Measurements from ENCODE around the gene PCSK5. TPM values are rescaled to one million over a fixed set of nuclear protein-coding genes. Genes with fewer than 3 reads are reported as not detected.
A peak's percentile ranks its signal among the peaks of the same experiment; 100 is the strongest.

Gene PCSK5
- total and polyA plus RNA-seq, 12 donors, result 2.2 to 31.8 (median 8.4) TPM

GRCh38 chr9:76267284-76267652 is 376.8 kb downstream of the PCSK5 start:
- no peaks in the 10 kb centered on the region for H3K27me3 ChIP-seq
- H3K9me3 ChIP-seq (replicated peaks in 1 of 3), result no peaks in the 10 kb centered on the region
- peaks cover 0 to 13% of the 10 kb centered on the region in 2 donors for H3K4me1 ChIP-seq (replicated peaks in 1 of 2)
- H3K4me3 ChIP-seq, result no peak overlapping the region
- intact Hi-C loops (cut with DNase I), result no loop called here
- 84 to 91% (median 88%) methylated on average over 3 of the region's 3 CpGs for WGBS, 4 donors
- H3K36me3 ChIP-seq (replicated peaks in 1 of 2), result no peaks in the 10 kb centered on the region
- DNase-seq, result no peak
- H3K27ac ChIP-seq, result no peak overlapping the region
- TF ChIP-seq POLR2A (IDR thresholded peaks at IDR 0.05) (no peak), CTCF (IDR thresholded peaks at IDR 0.05) (no peak)

GRCh38 chr9:76269789-76270188 is 379.3 kb downstream of the PCSK5 start:
- intact Hi-C loops (cut with DNase I), result no loop called here
- peaks cover 0 to 13% of the 10 kb centered on the region in 2 donors for H3K4me1 ChIP-seq (replicated peaks in 1 of 2)
- 21 to 25% (median 22%) methylated on average over 2 of the region's 2 CpGs for WGBS, 4 donors
- no peak for TF ChIP-seq POLR2A (IDR thresholded peaks at IDR 0.05)
- no peak for TF ChIP-seq CTCF (IDR thresholded peaks at IDR 0.05)
- no peaks in the 10 kb centered on the region for H3K36me3 ChIP-seq (replicated peaks in 1 of 2)
- DNase-seq, result no peak
- no peaks in the 10 kb centered on the region for H3K9me3 ChIP-seq (replicated peaks in 1 of 3)
- peak overlapping the region in 4 of 5 donors; percentile 6 to 52 (median 23) for H3K27ac ChIP-seq
- H3K4me3 ChIP-seq, result no peak overlapping the region
- no peaks in the 10 kb centered on the region for H3K27me3 ChIP-seq

- no peaks in the 10 kb centered on the region for H3K9me3 ChIP-seq (replicated peaks in 1 of 3)
- peaks cover 0 to 13% of the 10 kb centered on the region in 2 donors for H3K4me1 ChIP-seq (replicated peaks in 1 of 2)
- H3K27me3 ChIP-seq, result no peaks in the 10 kb centered on the region
- no peak overlapping the region for H3K27ac ChIP-seq
- intact Hi-C loops (cut with DNase I), result no loop called here
- peak in 5 of 7 donors; percentile 30 to 62 (median 55) for DNase-seq
- no peak for TF ChIP-seq POLR2A (IDR thresholded peaks at IDR 0.05)
- TF ChIP-seq CTCF (IDR thresholded peaks at IDR 0.05), result no peak
- WGBS, 4 donors, result 94 to 100% (median 95%) methylated on average over 1 of the region's 1 CpG
- H3K36me3 ChIP-seq (replicated peaks in 1 of 2), result no peaks in the 10 kb centered on the region
- H3K4me3 ChIP-seq, result no peak overlapping the region
Observed at GRCh38 chr9:76271755-76272154, 381.3 kb downstream of the PCSK5 start.

GRCh38 chr9:76289042-76289441 is 398.6 kb downstream of the PCSK5 start:
- H3K27me3 ChIP-seq, result no peaks in the 10 kb centered on the region
- WGBS, 4 donors, result 88 to 93% (median 91%) methylated on average over 7 of the region's 7 CpGs
- no peak overlapping the region for H3K27ac ChIP-seq
- no peaks in the 10 kb centered on the region for H3K4me1 ChIP-seq (replicated peaks in 1 of 2)
- H3K36me3 ChIP-seq (replicated peaks in 1 of 2), result no peaks in the 10 kb centered on the region
- TF ChIP-seq CTCF (IDR thresholded peaks at IDR 0.05), result no peak
- TF ChIP-seq POLR2A (IDR thresholded peaks at IDR 0.05), result no peak
- intact Hi-C loops (cut with DNase I), result loop anchor here in 1 of 2 donors (10.0 kb wide), 1 partner anchor 414 kb away; no protein-coding TSS in a partner anchor
- no peak for DNase-seq
- no peak overlapping the region for H3K4me3 ChIP-seq
- no peaks in the 10 kb centered on the region for H3K9me3 ChIP-seq (replicated peaks in 1 of 3)

All from adrenal gland (tissue), 12 donors.